Keratinocyte (primary cell): ENCODE measurements around the gene SLC44A3. TPM values are rescaled to one million over a fixed set of nuclear protein-coding genes. Genes with fewer than 3 reads are reported as not detected.

ENCODE experiments used
- DNase-seq: peaks from one replicate; pipeline ENCODE4 v3.0.0-alpha.2; 2011; ENCODE audit warnings: low read depth, missing footprints, low spot score
- FAIRE-seq: peaks from 2 replicates; lab custom pipeline; 2011; peaks lifted over from hg19 to GRCh38; lab: Jason Lieb, UNC
- H2AFZ ChIP-seq: 2 replicates; pipeline ENCODE4 v1.6.0; 2012; ENCODE audit warnings: low read length, control low read depth, inconsistent platforms; ENCODE audit not compliant: control insufficient read depth
- H3K27ac ChIP-seq: 2 replicates; pipeline ENCODE4 v1.5.1; 2011; ENCODE audit warnings: low read length; ENCODE audit not compliant: control insufficient read depth, insufficient read depth
- H3K27me3 ChIP-seq: 3 replicates; pipeline ENCODE4 v1.6.0; 2011; ENCODE audit warnings: low read length; ENCODE audit not compliant: control insufficient read depth, insufficient read depth; ENCODE audit errors: extremely low read depth
- H3K36me3 ChIP-seq, 2 experiments: 2 replicates in 1 of 2; 3 replicates in 1 of 2; pipeline ENCODE4 v1.5.1; 2011; ENCODE audit warnings: low read length in 2 of 2, mild to moderate bottlenecking in 1 of 2; ENCODE audit not compliant: control insufficient read depth in 2 of 2, insufficient read depth in 2 of 2; ENCODE audit errors: extremely low read depth in 1 of 2
- H3K4me1 ChIP-seq: 3 replicates; pipeline ENCODE4 v1.5.1; 2011; ENCODE audit warnings: low read length; ENCODE audit not compliant: control insufficient read depth, insufficient read depth; ENCODE audit errors: extremely low read depth
- H3K4me2 ChIP-seq: 3 replicates; pipeline ENCODE4 v1.6.0; 2011; ENCODE audit warnings: low read depth, low read length; ENCODE audit not compliant: control insufficient read depth, insufficient read depth; ENCODE audit errors: extremely low read depth
- H3K4me3 ChIP-seq, 3 experiments: fragments of 200-600 bp in 1 of 3; sonication (generic) in 1 of 3; 2 replicates in 2 of 3; 3 replicates in 1 of 3; pipeline ENCODE4 v1.5.1; 2011 to 2016; ENCODE audit warnings: low read length in 3 of 3, mild to moderate bottlenecking in 3 of 3, control low read depth in 2 of 3, inconsistent platforms in 1 of 3, low read depth in 1 of 3, mixed read lengths in 1 of 3, mixed run types in 1 of 3, moderate library complexity in 1 of 3; ENCODE audit not compliant: control insufficient read depth in 2 of 3, insufficient read depth in 2 of 3; ENCODE audit errors: extremely low read depth in 1 of 3
- H3K79me2 ChIP-seq: 2 replicates; pipeline ENCODE4 v1.6.0; 2012; ENCODE audit warnings: low read length; ENCODE audit not compliant: control insufficient read depth, insufficient read depth
- H3K9ac ChIP-seq: 3 replicates; pipeline ENCODE4 v1.6.0; 2011; ENCODE audit warnings: low read length; ENCODE audit not compliant: control insufficient read depth, insufficient read depth; ENCODE audit errors: extremely low read depth
- H3K9me1 ChIP-seq: 3 replicates; pipeline ENCODE4 v1.6.0; 2011; ENCODE audit warnings: low read length; ENCODE audit not compliant: control insufficient read depth, insufficient read depth; ENCODE audit errors: extremely low read depth
- H3K9me3 ChIP-seq: 2 replicates; pipeline ENCODE4 v1.5.1; 2012; ENCODE audit warnings: low read depth, low read length; ENCODE audit not compliant: control insufficient read depth
- H4K20me1 ChIP-seq: 3 replicates; pipeline ENCODE4 v1.6.0; 2011; ENCODE audit warnings: low read length; ENCODE audit not compliant: control insufficient read depth, insufficient read depth; ENCODE audit errors: extremely low read depth
- CTCF ChIP-seq, 3 experiments: IDR thresholded peaks in 1 of 3; conservative IDR thresholded peaks in 1 of 3; optimal IDR thresholded peaks in 1 of 3; 2 replicates in 2 of 3; 3 replicates in 1 of 3; pipeline versions ENCODE3 to v1.5.1; 2011; ENCODE audit warnings: low read length in 3 of 3, mild to moderate bottlenecking in 3 of 3, moderate library complexity in 2 of 3, control low read depth in 1 of 3, inconsistent platforms in 1 of 3; ENCODE audit not compliant: insufficient read depth in 2 of 3; ENCODE audit errors: extremely low read depth in 1 of 3
- EZH2 ChIP-seq: IDR thresholded peaks from one replicate; pipeline ENCODE4 v1.6.1; 2012; ENCODE audit warnings: inconsistent platforms, mild to moderate bottlenecking, low read length, moderate library complexity
- dilution Hi-C: fragments of 300-500 bp; cut with MboI; formaldehyde crosslinking; loops from one replicate; pipeline ENCODE4 v1.7.0; 2020; ENCODE audit warnings: low sequenced_read_pairs; ENCODE audit not compliant: extremely low pct_ligation_motif_present
- polyA plus RNA-seq, 5 experiments: library from polyadenylated mRNA; depleted of rRNA in 3 of 5; stranded (reverse) in 3 of 5; stranded (forward) in 1 of 5; unstranded in 1 of 5; fragments of >200 nt; gene quantifications; 1 replicate in 1 of 5; 2 replicates in 3 of 5; 3 replicates in 1 of 5; pipeline versions ENCODE4 v1.2.1 to v1.2.3, GENCODE V29; 2011 to 2012; ENCODE audit warnings: missing spikeins in 2 of 5, low read depth in 1 of 5, low replicate concordance in 1 of 5

SLC44A3 gene
- polyA plus RNA-seq, 1 donor (not counting 4 experiments of a cell fraction or from before 2014, with no cell fraction given): 7.3 TPM

GRCh38 chr1:94907136-94907535 lies 87.0 kb downstream of the SLC44A3 start:
- Histone ChIP-seq H3K4me3 (no peak overlapping the region), H4K20me1 (peaks cover 4% of the 10 kb centered on the region), H3K4me1 (peaks cover 20% of the 10 kb centered on the region), H3K27me3 (no peaks in the 10 kb centered on the region), H3K9ac (no peak overlapping the region), H3K79me2 (peaks cover 90% of the 10 kb centered on the region), H3K27ac (no peak overlapping the region), H3K9me1 (no peaks in the 10 kb centered on the region), H2AFZ (no peak overlapping the region), H3K4me2 (no peak overlapping the region), H3K36me3 (peaks cover 9 to 10% of the 10 kb centered on the region in 2 experiments), H3K9me3 (no peaks in the 10 kb centered on the region)
- dilution Hi-C loops: no loop called here
- DNase-seq: no peak
- no peak for FAIRE-seq
- TF ChIP-seq CTCF (optimal IDR thresholded peaks at IDR 0.05 in 1 of 3, IDR thresholded peaks at IDR 0.05 in 1 of 3, conservative IDR thresholded peaks at IDR 0.05 in 1 of 3; ENCODE audit: extremely low read depth in 1 of 3, insufficient read depth in 2 of 3, low read length in 3 of 3) (no peak), EZH2 (no peak)

GRCh38 chr1:94908190-94908589 lies 88.0 kb downstream of the SLC44A3 start:
- H3K9me3 ChIP-seq: no peaks in the 10 kb centered on the region
- no peak overlapping the region for H3K9ac ChIP-seq
- no peaks in the 10 kb centered on the region for H3K9me1 ChIP-seq
- dilution Hi-C loops: no loop called here
- H2AFZ ChIP-seq: no peak overlapping the region
- H3K4me2 ChIP-seq: no peak overlapping the region
- H3K4me1 ChIP-seq: peaks cover 20% of the 10 kb centered on the region
- TF ChIP-seq CTCF (optimal IDR thresholded peaks at IDR 0.05 in 1 of 3, IDR thresholded peaks at IDR 0.05 in 1 of 3, conservative IDR thresholded peaks at IDR 0.05 in 1 of 3; ENCODE audit: extremely low read depth in 1 of 3, insufficient read depth in 2 of 3, low read length in 3 of 3): no peak
- TF ChIP-seq EZH2: no peak
- DNase-seq (no peak), FAIRE-seq (no peak)
- peaks cover 7 to 9% of the 10 kb centered on the region in 2 experiments for H3K36me3 ChIP-seq
- H3K27me3 ChIP-seq: no peaks in the 10 kb centered on the region
- H3K79me2 ChIP-seq: peaks cover 97% of the 10 kb centered on the region
- peaks cover 4% of the 10 kb centered on the region for H4K20me1 ChIP-seq
- no peak overlapping the region for H3K4me3 ChIP-seq
- H3K27ac ChIP-seq: no peak overlapping the region
